GM12878 (cell line): ENCODE measurements around the gene ICAM2. TPM values are rescaled to one million over a fixed set of nuclear protein-coding genes. Genes with fewer than 3 reads are reported as not detected.

Source experiments
- ATAC-seq: fragments of 200-7000 bp; cut with Tn5 transposase; 3 replicates; pipeline ENCODE4 v1.9.1; 2020; ENCODE audit warnings: mild to moderate bottlenecking, moderate library complexity
- BruUV-seq: library from RNA; stranded (reverse); fragments of 400-500 nt; replicated peaks from 2 replicates; lab custom pipeline; 2021; lab: Mats Ljungman, UMichigan
- CTCF ChIA-PET: fragments of 300-600 bp; sonication (Branson Sonifier 250); formaldehyde crosslinking; extraction: SDS; loops from one replicate; lab custom pipeline; 2021; ENCODE audit warnings: inconsistent platforms; lab: Yijun Ruan, JAX
- POLR2A ChIA-PET: fragments of 350-600 bp; formaldehyde crosslinking; extraction: SDS; loops from one replicate; lab custom pipeline; 2021; ENCODE audit warnings: inconsistent platforms; lab: Charles Lee
- RAD21 ChIA-PET: fragments of 300-600 bp; sonication (Branson Sonifier 250); formaldehyde crosslinking; loops from one replicate; lab custom pipeline; 2023; ENCODE audit warnings: antibody characterized with exemption; ENCODE audit not compliant: unreplicated experiment; lab: Charles Lee
- SMC1A ChIA-PET: fragments of 300-600 bp; sonication (Branson Sonifier 250); formaldehyde crosslinking; loops from one replicate; lab custom pipeline; 2023; ENCODE audit not compliant: unreplicated experiment, uncharacterized antibody; lab: Charles Lee
- DNase-seq: peaks from one replicate; pipeline ENCODE4 v3.0.0-alpha.2; 2011; ENCODE audit warnings: low read depth, low spot score
- FAIRE-seq: peaks from 3 replicates; lab custom pipeline; 2011; peaks lifted over from hg19 to GRCh38; lab: Jason Lieb, UNC
- H2AFZ ChIP-seq: 2 replicates; pipeline ENCODE4 v1.6.0; 2011; ENCODE audit warnings: low read depth, low read length, control low read depth; ENCODE audit not compliant: control insufficient read depth
- H3K27ac ChIP-seq: 2 replicates; pipeline ENCODE4 v1.5.1; 2011; ENCODE audit warnings: control low read depth; ENCODE audit not compliant: control insufficient read depth, insufficient read depth
- H3K27me3 ChIP-seq, 2 experiments: replicated peaks in 1 of 2; 2 replicates each; pipeline versions ENCODE4 v1.6.0 to v1.6.1; 2011; ENCODE audit warnings: low read length in 1 of 2; ENCODE audit not compliant: control insufficient read depth in 2 of 2, insufficient read depth in 2 of 2
- H3K36me3 ChIP-seq, 2 experiments: 2 replicates each; pipeline ENCODE4 v1.5.1; 2011; ENCODE audit warnings: low read length in 1 of 2; ENCODE audit not compliant: control insufficient read depth in 2 of 2, insufficient read depth in 2 of 2
- H3K4me1 ChIP-seq: 2 replicates; pipeline ENCODE4 v1.6.1; 2011; ENCODE audit warnings: mild to moderate bottlenecking, low read length, moderate library complexity, mixed read lengths; ENCODE audit not compliant: control insufficient read depth, insufficient read depth
- H3K4me2 ChIP-seq: 2 replicates; pipeline ENCODE4 v1.6.0; 2011; ENCODE audit warnings: control low read depth; ENCODE audit not compliant: control insufficient read depth, insufficient read depth
- H3K4me3 ChIP-seq: fragments of 200-600 bp; sonication (generic); 2 replicates; pipeline ENCODE4 v1.5.1; 2016
- H3K79me2 ChIP-seq: 2 replicates; pipeline ENCODE4 v1.6.0; 2011; ENCODE audit warnings: low read length; ENCODE audit not compliant: control insufficient read depth, insufficient read depth
- H3K9ac ChIP-seq: 2 replicates; pipeline ENCODE4 v1.8.0; 2011; ENCODE audit warnings: low read length, control low read depth, mixed read lengths; ENCODE audit not compliant: control insufficient read depth, insufficient read depth
- H3K9me3 ChIP-seq: replicated peaks from 3 replicates; pipeline ENCODE4 v1.5.1; 2011; ENCODE audit warnings: mild to moderate bottlenecking, low read length; ENCODE audit not compliant: control insufficient read depth, insufficient read depth
- H4K20me1 ChIP-seq: 2 replicates; pipeline ENCODE4 v1.6.0; 2011; ENCODE audit not compliant: control insufficient read depth, insufficient read depth
- CHD4 ChIP-seq: fragments of 200-600 bp; sonication (generic); IDR thresholded peaks from 2 replicates; pipeline ENCODE4 v1.6.1; 2016; ENCODE audit warnings: mild to moderate bottlenecking
- CTCF ChIP-seq, 3 experiments: IDR thresholded peaks in 2 of 3; conservative IDR thresholded peaks in 1 of 3; 2 replicates each; pipeline ENCODE4 v1.5.1; 2011; ENCODE audit warnings: low read depth in 3 of 3, low read length in 3 of 3, mild to moderate bottlenecking in 3 of 3, control low read depth in 2 of 3, moderate library complexity in 2 of 3, inconsistent platforms in 1 of 3, mixed read lengths in 1 of 3; ENCODE audit not compliant: control insufficient read depth in 2 of 3, insufficient read depth in 1 of 3; ENCODE audit errors: extremely low read depth in 1 of 3
- DPF2 ChIP-seq: fragments of 450-650 bp; IDR thresholded peaks from 2 replicates; pipeline ENCODE4 v1.6.1; 2017; ENCODE audit warnings: mild to moderate bottlenecking
- EED ChIP-seq: sonication (generic); IDR thresholded peaks from 2 replicates; pipeline ENCODE4 v1.6.1; 2016; ENCODE audit warnings: antibody characterized with exemption, low read depth
- HDAC2 ChIP-seq: fragments of 200-600 bp; sonication (generic); IDR thresholded peaks from 2 replicates; pipeline ENCODE4 v1.6.1; 2017
- JUNB ChIP-seq: IDR thresholded peaks from 2 replicates; pipeline ENCODE4 v1.6.1; 2016; ENCODE audit warnings: antibody characterized with exemption, mild to moderate bottlenecking
- NFXL1 ChIP-seq: fragments of 450-650 bp; IDR thresholded peaks from 2 replicates; pipeline ENCODE4 v1.6.1; 2017; ENCODE audit warnings: antibody characterized with exemption, mild to moderate bottlenecking, borderline replicate concordance
- RFX5 ChIP-seq: IDR thresholded peaks from 2 replicates; pipeline ENCODE4 v1.6.1; 2011; ENCODE audit warnings: low read depth, low read length, improper control_type of control experiment
- SMAD5 ChIP-seq: IDR thresholded peaks from 2 replicates; pipeline ENCODE4 v1.6.1; 2016; ENCODE audit warnings: antibody characterized with exemption, low read depth
- SMC3 ChIP-seq: IDR thresholded peaks from 2 replicates; pipeline ENCODE4 v1.6.1; 2011; ENCODE audit warnings: low read length, improper control_type of control experiment, borderline replicate concordance
- ZBTB11 ChIP-seq: fragments of 450-650 bp; formaldehyde crosslinking; IDR thresholded peaks from 2 replicates; pipeline ENCODE4 v1.5.0; 2022; ENCODE audit warnings: mild to moderate bottlenecking, missing genetic modification characterization
- ZZZ3 ChIP-seq: IDR thresholded peaks from 2 replicates; pipeline ENCODE4 v1.6.1; 2011; ENCODE audit warnings: low read depth; ENCODE audit not compliant: control insufficient read depth, insufficient read length
- WGBS: methylation state at CpG from one replicate; pipeline ENCODE4 v1.1.6; 2016; ENCODE audit warnings: low lambda C conversion rate; ENCODE audit not compliant: insufficient replicate concordance, insufficient coverage; ENCODE audit errors: missing lambda C conversion rate; 5-methylcytosine and 5-hydroxymethylcytosine counted together
- in situ Hi-C: fragments of 300-500 bp; cut with MboI; formaldehyde crosslinking; loops from 9 replicates; pipeline ENCODE4 v1.14.3; 2018; ENCODE audit warnings: mixed read lengths
- intact Hi-C: fragments of 100-400 bp; cut with micrococcal nuclease; formaldehyde crosslinking; loops from one replicate; pipeline ENCODE4 v1.14.2; 2022; ENCODE audit not compliant: unreplicated experiment
- polyA plus RNA-seq, 11 experiments: library from polyadenylated mRNA; depleted of rRNA in 4 of 11; unstranded in 6 of 11; stranded (reverse) in 5 of 11; fragments of >200 nt; fragmentation: Nextera tagmentation in 4 of 11; fragmentation: Illumina TruSeq in 1 of 11; extraction: Ambion mirVana in 4 of 11; extraction: Trizol in 1 of 11; gene quantifications; 1 replicate in 1 of 11; 2 replicates in 10 of 11; pipeline versions ENCODE4 v1.2.1 to v1.2.3, GENCODE V29; 2011 to 2016; ENCODE audit warnings: inconsistent platforms in 2 of 11, missing spikeins in 2 of 11, low read depth in 1 of 11
- total RNA-seq, 4 experiments: library from RNA; depleted of rRNA in 3 of 4; stranded (reverse); fragments of >200 nt in 3 of 4; fragmentation: Illumina TruSeq in 1 of 4; extraction: Trizol in 1 of 4; gene quantifications; 2 replicates each; pipeline versions ENCODE4 v1.2.1 to v1.2.3, GENCODE V29; 2013 to 2021
- TF ChIP-seq, protein P1 (sequence below): fragments of 450-650 bp; conservative IDR thresholded peaks from 2 replicates; pipeline ENCODE4 v1.6.1; 2017; ENCODE audit warnings: mild to moderate bottlenecking, moderate library complexity
- TF ChIP-seq, protein P2 (sequence below): fragments of 450-650 bp; IDR thresholded peaks from 2 replicates; pipeline ENCODE4 v1.6.1; 2018; ENCODE audit warnings: borderline replicate concordance, mild to moderate bottlenecking; ENCODE audit not compliant: partially characterized antibody

Gene ICAM2
- total and polyA plus RNA-seq, 10 of the 15 experiments (the other 5 are each of a cell fraction or from before 2014, with no cell fraction given) = 23.6 to 108 (median 58.1) TPM

DNA sequence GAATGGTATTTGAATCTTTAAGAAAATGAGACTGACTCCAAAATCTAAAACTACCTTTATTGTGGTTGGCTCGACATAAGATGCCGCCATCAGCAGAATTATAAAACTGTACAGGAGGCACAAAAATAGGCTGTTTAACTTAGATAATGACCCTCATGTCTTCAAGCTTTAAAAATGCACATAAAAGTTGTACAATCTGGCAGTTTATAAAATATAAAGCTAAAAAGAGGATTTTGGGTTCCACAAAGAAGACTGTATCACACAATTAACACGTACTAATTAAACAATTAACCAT, 18.6 kb upstream of the ICAM2 start:
- Histone ChIP-seq H3K4me3 (no peak overlapping the region), H3K4me1 (no peaks in the 10 kb centered on the region), H2AFZ (no peak overlapping the region), H3K27me3 (no peaks in the 10 kb centered on the region), H3K9me3 (no peaks in the 10 kb centered on the region), H3K9ac (no peak overlapping the region), H3K36me3 (peaks cover 4% of the 10 kb centered on the region in 2 experiments), H3K27ac (no peak overlapping the region), H4K20me1 (no peaks in the 10 kb centered on the region), H3K4me2 (no peak overlapping the region), H3K79me2 (no peaks in the 10 kb centered on the region)
- ChIA-PET CTCF (interaction anchor here (1.5 to 2.2 kb wide), 3 partner anchors 11 to 94 kb away, joined by 6 to 15 read pairs (median 10); no protein-coding TSS in a partner anchor), RAD21 (interaction anchor here (1.2 kb wide), 1 partner anchor 10 kb away, joined by 4 read pairs; no protein-coding TSS in a partner anchor), POLR2A (no interaction called here), SMC1A (interaction anchor here (0.6 to 1.6 kb wide), 4 partner anchors 11 to 26 kb away, joined by 3 to 5 read pairs (median 4); no protein-coding TSS in a partner anchor)
- no peak for ATAC-seq
- in situ Hi-C loops (loop anchor here (25.0 kb wide), 1 partner anchor 248 kb away; no protein-coding TSS in a partner anchor), intact Hi-C loops (no loop called here)
- 98% methylated on average over 3 of the region's 3 CpGs for WGBS
- no peak for DNase-seq
- no TSS peak for BruUV-seq
- FAIRE-seq = no peak
- no peak for TF ChIP-seq CTCF (IDR thresholded peaks at IDR 0.05 in 2 of 3, conservative IDR thresholded peaks at IDR 0.05 in 1 of 3; ENCODE audit: control insufficient read depth in 2 of 3, extremely low read depth in 1 of 3, insufficient read depth in 1 of 3, low read depth in 3 of 3, low read length in 3 of 3)
- no peak for TF ChIP-seq CHD4
- no peak for TF ChIP-seq HDAC2
- TF ChIP-seq, protein P1, sequence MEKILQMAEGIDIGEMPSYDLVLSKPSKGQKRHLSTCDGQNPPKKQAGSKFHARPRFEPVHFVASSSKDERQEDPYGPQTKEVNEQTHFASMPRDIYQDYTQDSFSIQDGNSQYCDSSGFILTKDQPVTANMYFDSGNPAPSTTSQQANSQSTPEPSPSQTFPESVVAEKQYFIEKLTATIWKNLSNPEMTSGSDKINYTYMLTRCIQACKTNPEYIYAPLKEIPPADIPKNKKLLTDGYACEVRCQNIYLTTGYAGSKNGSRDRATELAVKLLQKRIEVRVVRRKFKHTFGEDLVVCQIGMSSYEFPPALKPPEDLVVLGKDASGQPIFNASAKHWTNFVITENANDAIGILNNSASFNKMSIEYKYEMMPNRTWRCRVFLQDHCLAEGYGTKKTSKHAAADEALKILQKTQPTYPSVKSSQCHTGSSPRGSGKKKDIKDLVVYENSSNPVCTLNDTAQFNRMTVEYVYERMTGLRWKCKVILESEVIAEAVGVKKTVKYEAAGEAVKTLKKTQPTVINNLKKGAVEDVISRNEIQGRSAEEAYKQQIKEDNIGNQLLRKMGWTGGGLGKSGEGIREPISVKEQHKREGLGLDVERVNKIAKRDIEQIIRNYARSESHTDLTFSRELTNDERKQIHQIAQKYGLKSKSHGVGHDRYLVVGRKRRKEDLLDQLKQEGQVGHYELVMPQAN = no peak
- TF ChIP-seq DPF2 = no peak
- TF ChIP-seq ZBTB11 (CRISPR knock-in tag) = no peak
- TF ChIP-seq ZZZ3 = no peak
- no peak for TF ChIP-seq RFX5
- no peak for TF ChIP-seq EED
- no peak for TF ChIP-seq JUNB
- TF ChIP-seq, protein P2, sequence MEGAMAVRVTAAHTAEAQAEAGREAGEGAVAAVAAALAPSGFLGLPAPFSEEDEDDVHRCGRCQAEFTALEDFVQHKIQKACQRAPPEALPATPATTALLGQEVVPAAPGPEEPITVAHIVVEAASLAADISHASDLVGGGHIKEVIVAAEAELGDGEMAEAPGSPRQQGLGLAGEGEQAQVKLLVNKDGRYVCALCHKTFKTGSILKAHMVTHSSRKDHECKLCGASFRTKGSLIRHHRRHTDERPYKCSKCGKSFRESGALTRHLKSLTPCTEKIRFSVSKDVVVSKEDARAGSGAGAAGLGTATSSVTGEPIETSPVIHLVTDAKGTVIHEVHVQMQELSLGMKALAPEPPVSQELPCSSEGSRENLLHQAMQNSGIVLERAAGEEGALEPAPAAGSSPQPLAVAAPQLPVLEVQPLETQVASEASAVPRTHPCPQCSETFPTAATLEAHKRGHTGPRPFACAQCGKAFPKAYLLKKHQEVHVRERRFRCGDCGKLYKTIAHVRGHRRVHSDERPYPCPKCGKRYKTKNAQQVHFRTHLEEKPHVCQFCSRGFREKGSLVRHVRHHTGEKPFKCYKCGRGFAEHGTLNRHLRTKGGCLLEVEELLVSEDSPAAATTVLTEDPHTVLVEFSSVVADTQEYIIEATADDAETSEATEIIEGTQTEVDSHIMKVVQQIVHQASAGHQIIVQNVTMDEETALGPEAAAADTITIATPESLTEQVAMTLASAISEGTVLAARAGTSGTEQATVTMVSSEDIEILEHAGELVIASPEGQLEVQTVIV = no peak
- no peak for TF ChIP-seq NFXL1
- TF ChIP-seq SMAD5 = no peak
- no peak for TF ChIP-seq SMC3
